Renal cortex interstitium (tissue), 11 donors: ENCODE results near the gene SUV39H2. TPM values are rescaled to one million over a fixed set of nuclear protein-coding genes. Genes with fewer than 3 reads are reported as not detected.
"Not testable (repeated sequence)": the region's sequence is repeated elsewhere in the genome, so short reads cannot be mapped to it uniquely, and the experiment has no call there.

Source experiments
- DNase-seq, 11 donors: peaks; one replicate each; pipeline ENCODE4 v3.0.0-alpha.2; 2013; ENCODE audit warnings: low read depth in 9 of 11, low spot score in 4 of 11; ENCODE audit errors: extremely low read depth in 1 of 11
- polyA plus RNA-seq, 3 donors: library from polyadenylated mRNA; unstranded; fragments of 120-200 nt; gene quantifications; one replicate each; pipeline ENCODE4 v1.2.1, GENCODE V29; 2013; ENCODE audit not compliant: insufficient read length in 3 of 3

The SUV39H2 gene
- polyA plus RNA-seq, 3 donors, result 16.5 to 24.2 (median 21.4) TPM

GRCh38 chr10:14860791-14861190 lies 17.9 kb upstream of the SUV39H2 start:
- no peak for DNase-seq

- DNase-seq, result not testable (repeated sequence)
Observed at GRCh38 chr10:14864466-14864865, 14.2 kb upstream of the SUV39H2 start.

GRCh38 chr10:14864871-14865270 lies 13.8 kb upstream of the SUV39H2 start:
- not testable (repeated sequence) for DNase-seq

- DNase-seq, result no peak
Observed at GRCh38 chr10:14873090-14873760, 5.4 kb upstream of the SUV39H2 start.

GRCh38 chr10:14875941-14876340 lies 2.7 kb upstream of the SUV39H2 start:
- DNase-seq, result no peak

- DNase-seq, result no peak
Observed at GRCh38 chr10:14876764-14877163, 1.9 kb upstream of the SUV39H2 start.

- DNase-seq, result peak in 7 of 11 donors; percentile 16 to 25 (median 22)
Observed at GRCh38 chr10:14879124-14879927, 660 bp downstream of the SUV39H2 start.

GRCh38 chr10:14879928-14880193 lies 1.2 kb downstream of the SUV39H2 start:
- DNase-seq, result no peak

GRCh38 chr10:14880229-14880628 lies 1.6 kb downstream of the SUV39H2 start:
- DNase-seq, result peak in 2 of 11 donors; percentile 8 to 14

- no peak for DNase-seq
Observed at GRCh38 chr10:14884082-14884481, 5.4 kb downstream of the SUV39H2 start.

- DNase-seq, result no peak
Observed at GRCh38 chr10:14889318-14889717, 10.7 kb downstream of the SUV39H2 start.

- no peak for DNase-seq
Observed at GRCh38 chr10:14891151-14891550, 12.5 kb downstream of the SUV39H2 start.

- DNase-seq, result peak in 2 of 11 donors; percentile 9 to 22
Observed at GRCh38 chr10:14904316-14904732, 25.7 kb downstream of the SUV39H2 start.

- no peak for DNase-seq
Observed at GRCh38 chr10:14904864-14905263, 26.2 kb downstream of the SUV39H2 start.

- DNase-seq, result no peak
Observed at GRCh38 chr10:14905890-14906289, 27.2 kb downstream of the SUV39H2 start.

GRCh38 chr10:14906765-14907164 lies 28.1 kb downstream of the SUV39H2 start:
- DNase-seq, result no peak

GRCh38 chr10:14907591-14907990 lies 28.9 kb downstream of the SUV39H2 start:
- not testable (repeated sequence) for DNase-seq

- no peak for DNase-seq
Observed at GRCh38 chr10:14909101-14909500, 30.4 kb downstream of the SUV39H2 start.

- DNase-seq, result no peak
Observed at GRCh38 chr10:14910953-14911352, 32.3 kb downstream of the SUV39H2 start.

- DNase-seq, result no peak
Observed at GRCh38 chr10:14911801-14912200, 33.1 kb downstream of the SUV39H2 start.

- DNase-seq, result no peak
Observed at GRCh38 chr10:14916600-14916999, 37.9 kb downstream of the SUV39H2 start.
